IMR-90 (cell line): Measurements from ENCODE around the gene IMMT. TPM values are rescaled to one million over a fixed set of nuclear protein-coding genes. Genes with fewer than 3 reads are reported as not detected.

Experiments used
- ATAC-seq: fragments of 200-7000 bp; cut with Tn5 transposase; 2 replicates; pipeline ENCODE4 v1.9.1; 2020; ENCODE audit warnings: low read depth, mild to moderate bottlenecking, moderate library complexity
- BruUV-seq: library from RNA; stranded (reverse); fragments of 400-500 nt; replicated peaks from 2 replicates; lab custom pipeline; 2021; lab: Mats Ljungman, UMichigan
- CTCF ChIA-PET: fragments of 300-600 bp; formaldehyde crosslinking; extraction: SDS; loops from one replicate; lab custom pipeline; 2021; ENCODE audit warnings: antibody characterized with exemption; lab: Yijun Ruan, JAX
- POLR2A ChIA-PET: fragments of 300-600 bp; sonication (Branson Sonifier 250); formaldehyde crosslinking; loops from one replicate; lab custom pipeline; 2022; ENCODE audit warnings: antibody characterized with exemption; ENCODE audit not compliant: unreplicated experiment; lab: Charles Lee
- DNase-seq: peaks from one replicate; pipeline ENCODE4 v3.0.0; 2013
- H2AFZ ChIP-seq: replicated peaks from 2 replicates; pipeline ENCODE3; 2013; ENCODE audit warnings: low read length, mild to moderate bottlenecking; ENCODE audit not compliant: poor library complexity
- H2AK5ac ChIP-seq: 2 replicates; pipeline ENCODE4 v1.6.1; 2013; ENCODE audit warnings: low read depth, low read length, inconsistent platforms
- H2AK9ac ChIP-seq: replicated peaks from 2 replicates; pipeline ENCODE3; 2013; ENCODE audit warnings: mild to moderate bottlenecking, low read depth, low read length, moderate library complexity; ENCODE audit not compliant: poor library complexity
- H2BK120ac ChIP-seq: 2 replicates; pipeline ENCODE4 v1.6.1; 2013; ENCODE audit warnings: low read depth, low read length, inconsistent platforms
- H2BK15ac ChIP-seq: 3 replicates; pipeline ENCODE4 v1.6.1; 2013; ENCODE audit warnings: low read depth, low read length, inconsistent platforms
- H2BK20ac ChIP-seq: 2 replicates; pipeline ENCODE4 v1.6.1; 2013; ENCODE audit warnings: low read depth, mild to moderate bottlenecking, inconsistent platforms, low read length, moderate library complexity
- H2BK5ac ChIP-seq: 2 replicates; pipeline ENCODE4 v1.6.1; 2013; ENCODE audit warnings: mild to moderate bottlenecking, low read depth, low read length, inconsistent platforms; ENCODE audit not compliant: poor library complexity, severe bottlenecking
- H3K14ac ChIP-seq: replicated peaks from 2 replicates; pipeline ENCODE4 v1.6.1; 2013; ENCODE audit warnings: low read depth, low read length, inconsistent platforms
- H3K18ac ChIP-seq: 2 replicates; pipeline ENCODE4 v1.6.1; 2013; ENCODE audit warnings: low read depth, low read length, control low read depth
- H3K23ac ChIP-seq: 2 replicates; pipeline ENCODE4 v1.6.1; 2013; ENCODE audit warnings: low read depth, low read length, inconsistent platforms
- H3K27ac ChIP-seq: 2 replicates; pipeline ENCODE4 v1.5.1; 2013; ENCODE audit warnings: mild to moderate bottlenecking, control low read depth, low read length; ENCODE audit not compliant: insufficient read depth
- H3K27me3 ChIP-seq: 2 replicates; pipeline ENCODE4 v1.6.1; 2013; ENCODE audit warnings: low read length; ENCODE audit not compliant: control insufficient read depth, insufficient read depth
- H3K36me3 ChIP-seq: 2 replicates; pipeline ENCODE4 v1.6.1; 2013; ENCODE audit warnings: low read length, mixed read lengths; ENCODE audit not compliant: control insufficient read depth, insufficient read depth
- H3K4ac ChIP-seq: 2 replicates; pipeline ENCODE4 v1.6.1; 2013; ENCODE audit warnings: low read depth, low read length, inconsistent platforms
- H3K4me1 ChIP-seq: 2 replicates; pipeline ENCODE4 v1.6.1; 2013; ENCODE audit warnings: low read length, mixed read lengths; ENCODE audit not compliant: control insufficient read depth, insufficient read depth
- H3K4me2 ChIP-seq: 2 replicates; pipeline ENCODE4 v1.6.1; 2013; ENCODE audit warnings: low read depth, mild to moderate bottlenecking, control low read depth, low read length, moderate library complexity
- H3K4me3 ChIP-seq: 2 replicates; pipeline ENCODE4 v1.5.1; 2013; ENCODE audit warnings: low read depth, mild to moderate bottlenecking, control low read depth, low read length, moderate library complexity; ENCODE audit not compliant: insufficient read depth
- H3K56ac ChIP-seq: 2 replicates; pipeline ENCODE4 v1.6.1; 2013; ENCODE audit warnings: low read length, inconsistent platforms; ENCODE audit not compliant: insufficient read depth; ENCODE audit errors: extremely low read depth
- H3K79me1 ChIP-seq, 2 experiments: 2 replicates each; pipeline ENCODE4 v1.6.1; 2013; ENCODE audit warnings: low read length in 2 of 2, inconsistent platforms in 1 of 2, low read depth in 1 of 2
- H3K9ac ChIP-seq: 2 replicates; pipeline ENCODE4 v1.6.1; 2013; ENCODE audit warnings: low read depth, low read length, control low read depth
- H3K9me1 ChIP-seq: 2 replicates; pipeline ENCODE4 v1.6.1; 2013; ENCODE audit warnings: low read length, inconsistent platforms; ENCODE audit not compliant: insufficient read depth
- H3K9me3 ChIP-seq: 2 replicates; pipeline ENCODE4 v1.6.1; 2013; ENCODE audit warnings: low read length; ENCODE audit not compliant: control insufficient read depth, insufficient read depth
- H4K20me1 ChIP-seq: 2 replicates; pipeline ENCODE4 v1.6.1; 2013; ENCODE audit warnings: low read length, inconsistent platforms; ENCODE audit not compliant: insufficient read depth
- H4K5ac ChIP-seq: 2 replicates; pipeline ENCODE4 v1.6.1; 2013; ENCODE audit warnings: mild to moderate bottlenecking, low read depth, low read length, control low read depth
- H4K8ac ChIP-seq, 2 experiments: 2 replicates each; pipeline ENCODE4 v1.6.1; 2013; ENCODE audit warnings: low read depth in 2 of 2, low read length in 2 of 2, control low read depth in 1 of 2, inconsistent platforms in 1 of 2
- H4K91ac ChIP-seq: 2 replicates; pipeline ENCODE4 v1.6.1; 2013; ENCODE audit warnings: low read depth, low read length, inconsistent platforms; ENCODE audit not compliant: insufficient read depth
- NFE2L2 ChIP-seq: fragments of 150-350 bp; IDR thresholded peaks from 2 replicates; pipeline ENCODE4 v1.6.1; 2016; ENCODE audit warnings: low read depth, mild to moderate bottlenecking, low read length
- RFX5 ChIP-seq: IDR thresholded peaks from 2 replicates; pipeline ENCODE4 v1.8.0; 2012; ENCODE audit warnings: low read depth, mild to moderate bottlenecking, low read length, moderate library complexity
- whole genome bisulfite sequencing, 2 experiments: methylation state at CpG; one replicate each; pipeline versions ENCODE4 v1.1.5 to v1.1.7; 2013; ENCODE audit warnings: missing lambda C conversion rate in 2 of 2; ENCODE audit not compliant: insufficient read length in 1 of 2; ENCODE audit errors: extremely low coverage in 2 of 2; 5-methylcytosine and 5-hydroxymethylcytosine counted together
- dilution Hi-C: fragments of 300-500 bp; cut with HindIII; formaldehyde crosslinking; loops from one replicate; pipeline ENCODE4 v1.14.3; 2018; ENCODE audit warnings: low sequenced_read_pairs; ENCODE audit not compliant: unreplicated experiment
- in situ Hi-C: fragments of 300-500 bp; cut with MboI; formaldehyde crosslinking; loops from 3 replicates; pipeline ENCODE4 v1.14.3; 2019; ENCODE audit warnings: low sequenced_read_pairs, inconsistent platforms, mixed read lengths
- intact Hi-C: fragments of 100-400 bp; cut with micrococcal nuclease; formaldehyde crosslinking; loops from 2 replicates; pipeline ENCODE4 v1.10.0; 2022
- polyA plus RNA-seq, 3 experiments: library from polyadenylated mRNA; depleted of rRNA; stranded (reverse); fragments of >200 nt; gene quantifications; 2 replicates each; pipeline ENCODE4 v1.2.3, GENCODE V29; 2012; ENCODE audit warnings: low replicate concordance in 1 of 3
- total RNA-seq: library from RNA; depleted of rRNA; stranded (reverse); fragments of >200 nt; gene quantifications from 2 replicates; pipeline ENCODE4 v1.2.3, GENCODE V29; 2012

IMMT gene
- total and polyA plus RNA-seq, 2 of the 4 experiments (the other 2 are of a cell fraction): 50.5 to 87.3 TPM

- no peak for DNase-seq
- Histone ChIP-seq H4K91ac (no peak overlapping the region), H3K27me3 (peaks cover 4% of the 10 kb centered on the region; the same call in 1 of the 2 replicates), H3K4me1 (peaks cover 7% of the 10 kb centered on the region), H3K9me3 (no peaks in the 10 kb centered on the region), H2AFZ (no peak overlapping the region), H3K18ac (no peak overlapping the region), H2BK120ac (no peak overlapping the region), H3K4me2 (no peak overlapping the region), H2AK9ac (no peak overlapping the region), H2BK20ac (no peak overlapping the region), H3K56ac (no peak overlapping the region), H3K23ac (no peak overlapping the region), H4K5ac (no peak overlapping the region), H2AK5ac (no peak overlapping the region), H3K36me3 (no peaks in the 10 kb centered on the region), H4K8ac (no peak overlapping the region), H2BK5ac (no peak overlapping the region), H3K79me1 (no peaks in the 10 kb centered on the region), H3K4me3 (no peak overlapping the region), H2BK15ac (no peak overlapping the region), H4K20me1 (no peaks in the 10 kb centered on the region), H3K14ac (no peak overlapping the region), H3K9ac (no peak overlapping the region), H3K4ac (no peak overlapping the region), H3K9me1 (peaks cover 3% of the 10 kb centered on the region; the same call in 1 of the 2 replicates), H3K27ac (no peak overlapping the region)
- in situ Hi-C loops: no loop called here
- CTCF ChIA-PET: interaction anchor here (0.7 kb wide), 1 partner anchor 14 kb away, joined by 3 read pairs; no protein-coding TSS in a partner anchor
- 50% methylated on average over 1 of the region's 9 CpGs; no CpG with 5 or more reads in 1 of the 2 experiments for WGBS, 2 experiments
- TF ChIP-seq NFE2L2 (no peak), RFX5 (no peak)
- POLR2A ChIA-PET: no interaction called here
- no peak for ATAC-seq
- dilution Hi-C loops: no loop called here
- BruUV-seq: no TSS peak
- intact Hi-C loops: loop anchor here (5.0 kb wide), 1 partner anchor 253 kb away; no protein-coding TSS in a partner anchor
Observed at GRCh38 chr2:86224645-86225355, 29.5 kb upstream of the IMMT start.
